ENCODE measurements around the gene SPATA33. TPM values are rescaled to one million over a fixed set of nuclear protein-coding genes. Genes with fewer than 3 reads are reported as not detected.

Gene SPATA33
- polyA plus RNA-seq, 2 of the 4 experiments (the other 2 are of a cell fraction): 6.1 to 12.1 TPM

DNA sequence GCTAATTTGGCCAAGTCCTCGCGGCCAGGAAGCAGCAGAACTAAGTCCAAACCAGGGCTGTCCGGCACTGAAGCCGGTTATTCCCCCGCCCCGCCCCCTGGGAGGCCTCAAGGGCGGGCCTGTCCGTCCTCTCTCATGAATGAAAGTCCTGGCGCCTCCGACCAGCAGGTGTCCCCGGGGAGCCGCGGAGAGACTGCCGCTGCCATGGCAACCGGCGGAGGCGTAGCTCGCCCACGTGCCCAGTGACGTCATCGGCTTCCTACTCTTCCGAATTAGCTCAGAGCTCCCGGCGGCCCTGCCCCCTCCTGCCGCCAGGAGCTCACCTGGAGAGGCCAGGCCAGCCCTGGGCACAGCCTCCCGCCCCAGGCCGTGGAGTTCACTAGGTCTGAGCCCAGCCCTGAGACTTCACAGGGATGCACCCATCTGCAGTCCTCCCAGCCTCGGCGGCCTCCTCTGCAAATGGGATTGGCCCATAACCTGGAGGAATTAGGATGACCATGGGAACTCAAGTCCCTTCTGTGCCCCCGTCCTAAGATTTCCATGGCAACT, 42.5 kb downstream of the SPATA33 start:
- POLR2A ChIA-PET: interaction anchor here (0.6 to 2.6 kb wide), 4 partner anchors 13 to 131 kb away, joined by 3 to 24 read pairs (median 4); partner anchors contain the start of genes CDK10, CHMP1A and SPATA33
- peak overlapping the region; percentile 82 to 92 for H3K27ac ChIP-seq
- peaks cover 12% of the 10 kb centered on the region for H3K4me1 ChIP-seq
- ATAC-seq (peak; percentile 49 to 76), DNase-seq (ENCODE audit: low read depth in 1 of 2, low spot score in 1 of 2) (peak; percentile 93 to 99), FAIRE-seq (no peak)
- TF ChIP-seq FOSL2 (IDR thresholded peaks at IDR 0.05): no peak
- peak; percentile 93 for TF ChIP-seq FOSL2 (CRISPR knock-in tag; IDR thresholded peaks at IDR 0.05)
- TF ChIP-seq, protein P1, sequence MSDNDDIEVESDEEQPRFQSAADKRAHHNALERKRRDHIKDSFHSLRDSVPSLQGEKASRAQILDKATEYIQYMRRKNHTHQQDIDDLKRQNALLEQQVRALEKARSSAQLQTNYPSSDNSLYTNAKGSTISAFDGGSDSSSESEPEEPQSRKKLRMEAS (IDR thresholded peaks at IDR 0.05): peak; percentile 92
- TF ChIP-seq EP300 (IDR thresholded peaks at IDR 0.05): no peak
- no peak for TF ChIP-seq POLR2AphosphoS2 (conservative IDR thresholded peaks at IDR 0.05; ENCODE audit: low read length)
- TF ChIP-seq, protein P2, sequence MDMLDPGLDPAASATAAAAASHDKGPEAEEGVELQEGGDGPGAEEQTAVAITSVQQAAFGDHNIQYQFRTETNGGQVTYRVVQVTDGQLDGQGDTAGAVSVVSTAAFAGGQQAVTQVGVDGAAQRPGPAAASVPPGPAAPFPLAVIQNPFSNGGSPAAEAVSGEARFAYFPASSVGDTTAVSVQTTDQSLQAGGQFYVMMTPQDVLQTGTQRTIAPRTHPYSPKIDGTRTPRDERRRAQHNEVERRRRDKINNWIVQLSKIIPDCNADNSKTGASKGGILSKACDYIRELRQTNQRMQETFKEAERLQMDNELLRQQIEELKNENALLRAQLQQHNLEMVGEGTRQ (IDR thresholded peaks at IDR 0.05): peak; percentile 97
- TF ChIP-seq, protein P3, sequence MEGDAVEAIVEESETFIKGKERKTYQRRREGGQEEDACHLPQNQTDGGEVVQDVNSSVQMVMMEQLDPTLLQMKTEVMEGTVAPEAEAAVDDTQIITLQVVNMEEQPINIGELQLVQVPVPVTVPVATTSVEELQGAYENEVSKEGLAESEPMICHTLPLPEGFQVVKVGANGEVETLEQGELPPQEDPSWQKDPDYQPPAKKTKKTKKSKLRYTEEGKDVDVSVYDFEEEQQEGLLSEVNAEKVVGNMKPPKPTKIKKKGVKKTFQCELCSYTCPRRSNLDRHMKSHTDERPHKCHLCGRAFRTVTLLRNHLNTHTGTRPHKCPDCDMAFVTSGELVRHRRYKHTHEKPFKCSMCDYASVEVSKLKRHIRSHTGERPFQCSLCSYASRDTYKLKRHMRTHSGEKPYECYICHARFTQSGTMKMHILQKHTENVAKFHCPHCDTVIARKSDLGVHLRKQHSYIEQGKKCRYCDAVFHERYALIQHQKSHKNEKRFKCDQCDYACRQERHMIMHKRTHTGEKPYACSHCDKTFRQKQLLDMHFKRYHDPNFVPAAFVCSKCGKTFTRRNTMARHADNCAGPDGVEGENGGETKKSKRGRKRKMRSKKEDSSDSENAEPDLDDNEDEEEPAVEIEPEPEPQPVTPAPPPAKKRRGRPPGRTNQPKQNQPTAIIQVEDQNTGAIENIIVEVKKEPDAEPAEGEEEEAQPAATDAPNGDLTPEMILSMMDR (IDR thresholded peaks at IDR 0.05): peak; percentile 69
- TF ChIP-seq EHMT2 (IDR thresholded peaks at IDR 0.05; ENCODE audit: low read depth): no peak
- no peak for TF ChIP-seq HDAC2 (IDR thresholded peaks at IDR 0.05)
- TF ChIP-seq, protein P4, sequence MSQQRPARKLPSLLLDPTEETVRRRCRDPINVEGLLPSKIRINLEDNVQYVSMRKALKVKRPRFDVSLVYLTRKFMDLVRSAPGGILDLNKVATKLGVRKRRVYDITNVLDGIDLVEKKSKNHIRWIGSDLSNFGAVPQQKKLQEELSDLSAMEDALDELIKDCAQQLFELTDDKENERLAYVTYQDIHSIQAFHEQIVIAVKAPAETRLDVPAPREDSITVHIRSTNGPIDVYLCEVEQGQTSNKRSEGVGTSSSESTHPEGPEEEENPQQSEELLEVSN (IDR thresholded peaks at IDR 0.05; ENCODE audit: borderline replicate concordance, low read depth): 0 out of 2 replicates have a peak, but pooled peaks have one; percentile 30
- TF ChIP-seq SMC3 (IDR thresholded peaks at IDR 0.05): peak; percentile 57
- TF ChIP-seq ZNF302 (CRISPR knock-in tag; IDR thresholded peaks at IDR 0.05): no peak
- TF ChIP-seq CHD2 (IDR thresholded peaks at IDR 0.05; ENCODE audit: low read length, partially characterized antibody): no peak
- peak; percentile 71; the same call in 1 of the 2 replicates for TF ChIP-seq BHLHE40 (IDR thresholded peaks at IDR 0.05; ENCODE audit: low read depth, low read length)
- peak in 1 of 2 experiments; percentile 19; a peak in 1 of 5 replicates for TF ChIP-seq JUN (IDR thresholded peaks at IDR 0.05)
- no peak for TF ChIP-seq RCOR1 (IDR thresholded peaks at IDR 0.05; ENCODE audit: low read depth, low read length)
- no peak for TF ChIP-seq NR3C1 (IDR thresholded peaks at IDR 0.05)
- 0 out of 2 replicates have a peak, but pooled peaks have one; percentile 27 for TF ChIP-seq MAZ (IDR thresholded peaks at IDR 0.05; ENCODE audit: borderline replicate concordance, low read depth, low read length)
- peak; percentile 63 to 71 for TF ChIP-seq RAD21 (conservative IDR thresholded peaks at IDR 0.05 in 1 of 2, IDR thresholded peaks at IDR 0.05 in 1 of 2)
- peak; percentile 80; the same call in 1 of the 2 replicates for TF ChIP-seq RFX5 (IDR thresholded peaks at IDR 0.05)
- CTCF ChIA-PET: interaction anchor here (0.6 to 4.3 kb wide), 41 partner anchors 9 to 250 kb away, joined by 3 to 33 read pairs (median 6); partner anchors contain the start of genes CDK10, CPNE7 and SPIRE2
- WGBS (ENCODE audit: missing lambda C conversion rate): under 1% methylated on average over 23 of the region's 30 CpGs
- no peaks in the 10 kb centered on the region for H3K9me3 ChIP-seq
- H3K4me2 ChIP-seq: peak overlapping the region; percentile 98
- H3K4me3 ChIP-seq: peak overlapping the region; percentile 69

DNA sequence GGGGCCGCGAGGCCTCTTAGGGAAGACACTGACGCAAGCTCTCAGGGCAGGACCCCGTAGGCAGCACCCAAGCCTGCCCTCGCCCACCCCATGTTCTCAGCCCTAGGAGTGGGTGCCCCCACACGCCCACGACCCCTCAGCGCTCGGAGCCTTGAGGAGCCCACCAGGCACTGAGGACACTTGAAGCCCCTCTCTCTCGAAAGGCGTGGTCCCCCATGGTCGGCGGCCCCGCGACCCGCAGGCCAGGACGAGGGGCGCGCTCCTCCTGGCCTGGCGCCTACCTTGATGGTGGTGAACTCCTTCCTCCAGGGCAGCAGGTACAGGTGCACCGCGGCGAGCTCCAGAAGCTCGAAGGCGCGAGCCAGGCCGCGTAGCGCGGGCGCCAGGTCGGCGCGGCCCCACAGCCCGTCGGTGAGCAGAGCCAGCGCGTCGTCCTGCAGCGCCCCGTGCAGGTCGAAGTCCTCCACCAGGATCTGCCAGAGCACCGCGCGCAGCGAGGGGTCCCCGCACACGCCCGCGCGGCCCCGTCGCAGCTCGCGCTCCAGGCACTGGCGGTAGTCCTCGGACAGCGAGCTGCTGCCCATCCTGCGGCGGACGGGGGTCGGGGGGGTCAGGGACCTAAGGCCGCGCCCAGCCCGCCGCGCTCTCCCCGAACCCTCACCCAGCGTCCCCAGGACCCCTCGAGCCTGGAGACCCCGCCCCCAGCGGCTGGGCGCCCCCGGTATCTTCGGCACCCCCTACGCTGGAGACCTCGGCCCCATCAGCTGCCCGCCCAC, 43.2 kb downstream of the SPATA33 start:
- TF ChIP-seq FOSL2 (IDR thresholded peaks at IDR 0.05): no peak
- no peak for TF ChIP-seq FOSL2 (CRISPR knock-in tag; IDR thresholded peaks at IDR 0.05)
- TF ChIP-seq, protein P4 (IDR thresholded peaks at IDR 0.05; ENCODE audit: borderline replicate concordance, low read depth): peak; percentile 40; the same call in 1 of the 2 replicates
- no peak for TF ChIP-seq ZC3H11A (IDR thresholded peaks at IDR 0.05)
- peak; percentile 51; the same call in 1 of the 2 replicates for TF ChIP-seq RNF2 (IDR thresholded peaks at IDR 0.05; ENCODE audit: borderline replicate concordance, low read depth)
- TF ChIP-seq, protein P1 (IDR thresholded peaks at IDR 0.05): peak; percentile 20; the same call in 1 of the 2 replicates
- 5% methylated on average over 31 of the region's 78 CpGs for WGBS (ENCODE audit: missing lambda C conversion rate)
- Histone ChIP-seq H3K4me1 (peaks cover 12% of the 10 kb centered on the region), H3K9me3 (no peaks in the 10 kb centered on the region), H3K4me2 (peak overlapping the region; percentile 98), H3K27ac (peak overlapping the region; percentile 82 to 92), H3K4me3 (peak overlapping the region; percentile 69)
- ATAC-seq (peak; percentile 54 to 60), DNase-seq (ENCODE audit: low read depth in 1 of 2, low spot score in 1 of 2) (peak; percentile 60 to 72), FAIRE-seq (no peak)
- ChIA-PET POLR2A (interaction anchor here (0.7 to 2.6 kb wide), 5 partner anchors 11 to 162 kb away, joined by 3 to 24 read pairs (median 4); partner anchors contain the start of genes CDK10, CHMP1A and SPATA33), CTCF (interaction anchor here (0.6 to 4.3 kb wide), 41 partner anchors 9 to 249 kb away, joined by 3 to 33 read pairs (median 6); partner anchors contain the start of genes CDK10, CPNE7 and SPIRE2)

Measured in A549 (cell line).